ENCODE results near the gene SPATA31C1.

DNA sequence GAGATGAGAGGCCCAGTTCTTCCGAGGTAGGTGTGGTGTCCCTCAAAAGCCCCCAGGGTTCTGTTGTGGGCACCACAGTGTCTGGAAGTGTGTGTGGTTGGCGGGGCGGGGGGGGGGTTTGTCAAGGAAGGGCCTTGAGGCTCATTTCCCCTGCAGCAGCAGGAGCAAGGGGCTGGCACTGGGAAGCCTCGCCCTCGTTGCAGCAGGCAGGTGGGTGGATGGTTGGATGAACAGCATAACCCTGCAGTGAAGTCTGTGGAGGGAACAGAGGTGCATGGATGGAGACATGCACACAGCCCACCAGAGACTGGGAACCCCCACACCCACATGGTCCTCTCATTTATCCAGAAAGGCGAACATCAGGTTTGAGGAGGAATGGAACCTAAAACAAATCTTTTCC, 37.1 kb upstream of the SPATA31C1 start:
- TF ChIP-seq, protein P1, sequence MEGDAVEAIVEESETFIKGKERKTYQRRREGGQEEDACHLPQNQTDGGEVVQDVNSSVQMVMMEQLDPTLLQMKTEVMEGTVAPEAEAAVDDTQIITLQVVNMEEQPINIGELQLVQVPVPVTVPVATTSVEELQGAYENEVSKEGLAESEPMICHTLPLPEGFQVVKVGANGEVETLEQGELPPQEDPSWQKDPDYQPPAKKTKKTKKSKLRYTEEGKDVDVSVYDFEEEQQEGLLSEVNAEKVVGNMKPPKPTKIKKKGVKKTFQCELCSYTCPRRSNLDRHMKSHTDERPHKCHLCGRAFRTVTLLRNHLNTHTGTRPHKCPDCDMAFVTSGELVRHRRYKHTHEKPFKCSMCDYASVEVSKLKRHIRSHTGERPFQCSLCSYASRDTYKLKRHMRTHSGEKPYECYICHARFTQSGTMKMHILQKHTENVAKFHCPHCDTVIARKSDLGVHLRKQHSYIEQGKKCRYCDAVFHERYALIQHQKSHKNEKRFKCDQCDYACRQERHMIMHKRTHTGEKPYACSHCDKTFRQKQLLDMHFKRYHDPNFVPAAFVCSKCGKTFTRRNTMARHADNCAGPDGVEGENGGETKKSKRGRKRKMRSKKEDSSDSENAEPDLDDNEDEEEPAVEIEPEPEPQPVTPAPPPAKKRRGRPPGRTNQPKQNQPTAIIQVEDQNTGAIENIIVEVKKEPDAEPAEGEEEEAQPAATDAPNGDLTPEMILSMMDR (IDR thresholded peaks at IDR 0.05; ENCODE audit: low read length): no peak
- no peak for TF ChIP-seq EZH2 (optimal IDR thresholded peaks at IDR 0.05; ENCODE audit: low read depth, low read length)
- TF ChIP-seq EZH2phosphoT487 (IDR thresholded peaks at IDR 0.05; ENCODE audit: low read length): no peak

All from MM.1S (cell line).